ENCODE measurements around the gene TSPO2. TPM values are rescaled to one million over a fixed set of nuclear protein-coding genes. Genes with fewer than 3 reads are reported as not detected.

The TSPO2 gene
- total and polyA plus RNA-seq, 12 donors = 0.44 TPM; not detected in 11

DNA sequence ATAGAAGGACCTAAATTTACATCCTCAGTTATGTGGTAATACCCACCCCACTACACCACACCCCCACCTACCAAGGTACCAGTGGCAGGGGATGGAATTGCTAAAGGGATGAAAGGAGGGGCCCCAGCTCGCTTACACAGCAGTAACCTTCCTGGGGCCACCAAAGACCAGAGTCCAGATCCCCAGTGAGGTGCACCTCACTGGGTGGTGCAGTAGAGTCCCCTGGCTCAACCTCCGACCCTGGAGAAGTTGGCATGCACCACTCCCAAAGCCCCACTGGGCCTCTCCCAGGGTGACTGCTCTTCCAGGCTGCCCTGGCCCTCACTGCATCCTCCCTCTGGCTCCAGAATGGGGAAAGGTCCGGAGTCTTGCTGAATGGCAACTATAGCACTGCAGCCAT, 4.1 kb upstream of the TSPO2 start:
- H3K9me3 ChIP-seq (replicated peaks in 1 of 3) = no peaks in the 10 kb centered on the region
- intact Hi-C loops (cut with DNase I) = no loop called here
- H3K27ac ChIP-seq = no peak overlapping the region
- DNase-seq = no peak
- H3K4me1 ChIP-seq (replicated peaks in 1 of 2) = no peaks in the 10 kb centered on the region
- H3K27me3 ChIP-seq = no peaks in the 10 kb centered on the region
- H3K4me3 ChIP-seq = no peak overlapping the region
- TF ChIP-seq, protein P1, sequence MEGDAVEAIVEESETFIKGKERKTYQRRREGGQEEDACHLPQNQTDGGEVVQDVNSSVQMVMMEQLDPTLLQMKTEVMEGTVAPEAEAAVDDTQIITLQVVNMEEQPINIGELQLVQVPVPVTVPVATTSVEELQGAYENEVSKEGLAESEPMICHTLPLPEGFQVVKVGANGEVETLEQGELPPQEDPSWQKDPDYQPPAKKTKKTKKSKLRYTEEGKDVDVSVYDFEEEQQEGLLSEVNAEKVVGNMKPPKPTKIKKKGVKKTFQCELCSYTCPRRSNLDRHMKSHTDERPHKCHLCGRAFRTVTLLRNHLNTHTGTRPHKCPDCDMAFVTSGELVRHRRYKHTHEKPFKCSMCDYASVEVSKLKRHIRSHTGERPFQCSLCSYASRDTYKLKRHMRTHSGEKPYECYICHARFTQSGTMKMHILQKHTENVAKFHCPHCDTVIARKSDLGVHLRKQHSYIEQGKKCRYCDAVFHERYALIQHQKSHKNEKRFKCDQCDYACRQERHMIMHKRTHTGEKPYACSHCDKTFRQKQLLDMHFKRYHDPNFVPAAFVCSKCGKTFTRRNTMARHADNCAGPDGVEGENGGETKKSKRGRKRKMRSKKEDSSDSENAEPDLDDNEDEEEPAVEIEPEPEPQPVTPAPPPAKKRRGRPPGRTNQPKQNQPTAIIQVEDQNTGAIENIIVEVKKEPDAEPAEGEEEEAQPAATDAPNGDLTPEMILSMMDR (IDR thresholded peaks at IDR 0.05) = no peak
- TF ChIP-seq POLR2A (IDR thresholded peaks at IDR 0.05) = no peak
- H3K36me3 ChIP-seq (replicated peaks in 1 of 2) = no peaks in the 10 kb centered on the region
- WGBS, 4 donors = 86 to 95% (median 94%) methylated on average over 2 to 3 of the region's 3 CpGs

GRCh38 chr6:41039060-41039998, 2.9 kb upstream of the TSPO2 start, which contains the start of gene UNC5CL:
Gene UNC5CL (minus strand): TSS chr6:41039221. CDS start chr6:41035074, 4,147 bp downstream.
- Histone ChIP-seq H3K4me3 (no peak within 1 kb of the TSS), H3K36me3 (replicated peaks in 1 of 2) (no peaks in the 10 kb centered on the region), H3K9me3 (replicated peaks in 1 of 3) (no peaks in the 10 kb centered on the region), H3K27ac (no peak within 1 kb of the TSS), H3K4me1 (replicated peaks in 1 of 2) (no peaks in the 10 kb centered on the region), H3K27me3 (no peaks in the 10 kb centered on the region)
- no peak for TF ChIP-seq POLR2A (IDR thresholded peaks at IDR 0.05)
- TF ChIP-seq, protein P1 (IDR thresholded peaks at IDR 0.05) = peak; percentile 40 to 61 (median 54)
- intact Hi-C loops (cut with DNase I) = no loop called here
- 73 to 97% (median 75%) methylated on average over 6 to 10 of the region's 10 CpGs for WGBS, 4 donors
- DNase-seq = peak; percentile 33 to 62 (median 48)

DNA sequence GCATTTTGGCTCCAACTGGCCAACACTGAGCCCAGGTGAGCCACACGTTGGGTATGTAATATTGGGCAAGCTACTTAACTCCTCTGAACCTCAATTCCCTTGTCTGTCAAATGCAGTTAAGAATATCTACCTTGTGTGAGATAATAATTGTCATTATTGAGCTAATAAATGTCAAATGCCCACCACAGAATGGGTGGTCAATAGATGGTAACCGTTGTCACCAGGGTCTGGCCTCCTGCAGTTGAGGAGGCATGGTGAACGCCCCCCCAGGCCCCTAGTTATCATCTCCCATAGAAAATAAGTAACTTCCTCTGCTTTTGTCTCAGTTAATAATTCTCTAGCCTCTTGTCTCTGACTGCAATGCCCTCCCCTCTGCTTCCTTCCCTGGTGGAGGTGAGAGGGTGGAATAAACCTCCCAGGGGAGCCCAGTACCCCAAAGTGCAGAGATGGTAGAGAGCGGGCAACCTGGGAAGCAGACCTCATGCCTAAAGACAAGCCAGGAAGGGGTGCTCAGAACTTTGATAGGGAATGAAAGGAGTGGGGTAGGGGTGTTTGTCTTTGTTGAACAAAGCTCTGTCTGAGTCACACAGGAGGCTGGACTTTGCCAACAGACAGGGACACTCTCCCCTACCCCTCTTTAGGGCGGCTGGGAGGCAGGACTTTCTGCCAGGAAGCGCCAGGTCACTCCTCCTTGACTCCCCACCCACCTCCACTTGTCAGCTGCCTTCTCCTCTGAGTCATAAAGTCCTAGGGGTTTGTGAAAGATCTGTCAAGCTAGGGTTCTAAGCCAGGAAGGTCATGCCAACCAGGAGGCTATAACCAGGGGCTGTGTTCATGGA, 1.9 kb upstream of the TSPO2 start:
- Histone ChIP-seq H3K9me3 (replicated peaks in 1 of 3) (no peaks in the 10 kb centered on the region), H3K27me3 (no peaks in the 10 kb centered on the region), H3K36me3 (replicated peaks in 1 of 2) (no peaks in the 10 kb centered on the region), H3K27ac (no peak overlapping the region), H3K4me1 (replicated peaks in 1 of 2) (no peaks in the 10 kb centered on the region), H3K4me3 (no peak overlapping the region)
- intact Hi-C loops (cut with DNase I) = no loop called here
- DNase-seq = peak in 5 of 7 donors; percentile 26 to 60 (median 33)
- 64 to 81% (median 70%) methylated on average over 6 of the region's 6 CpGs for WGBS, 4 donors
- no peak for TF ChIP-seq POLR2A (IDR thresholded peaks at IDR 0.05)
- TF ChIP-seq, protein P1 (IDR thresholded peaks at IDR 0.05) = no peak

DNA sequence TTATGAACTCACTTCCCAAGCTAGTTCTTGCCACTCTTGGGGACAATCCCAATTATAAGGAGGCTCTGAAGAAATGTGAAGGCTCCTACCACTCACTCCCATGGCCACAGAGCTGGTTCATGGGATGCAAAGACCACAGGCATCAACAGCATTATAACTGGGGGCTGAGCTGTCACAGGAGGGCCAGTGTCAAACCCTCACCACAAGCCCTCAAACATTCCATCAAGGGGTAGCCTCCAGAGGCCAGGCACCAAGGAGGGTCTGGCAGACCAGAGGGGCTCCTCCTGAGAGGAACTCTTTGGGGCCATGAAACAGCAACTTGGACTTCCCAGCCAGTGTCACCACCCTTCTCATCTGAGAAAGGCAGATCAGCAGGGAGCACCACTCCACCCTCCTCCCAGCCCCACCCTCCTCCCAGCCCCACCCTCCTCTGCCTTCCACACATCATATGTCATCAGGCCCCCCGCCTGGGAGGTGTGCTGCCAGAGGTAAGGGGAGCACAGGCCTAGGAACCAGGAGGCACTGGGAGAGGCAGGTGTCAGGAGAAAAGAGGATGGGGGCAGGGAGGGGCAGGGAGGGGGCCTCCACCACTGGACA, 1.2 kb upstream of the TSPO2 start:
- WGBS, 4 donors = 74 to 100% (median 80%) methylated on average over 1 of the region's 1 CpG
- H3K4me1 ChIP-seq (replicated peaks in 1 of 2) = no peaks in the 10 kb centered on the region
- intact Hi-C loops (cut with DNase I) = no loop called here
- no peaks in the 10 kb centered on the region for H3K9me3 ChIP-seq (replicated peaks in 1 of 3)
- DNase-seq = no peak
- H3K27ac ChIP-seq = no peak overlapping the region
- no peak overlapping the region for H3K4me3 ChIP-seq
- no peaks in the 10 kb centered on the region for H3K36me3 ChIP-seq (replicated peaks in 1 of 2)
- H3K27me3 ChIP-seq = no peaks in the 10 kb centered on the region
- TF ChIP-seq, protein P1 (IDR thresholded peaks at IDR 0.05) = no peak
- no peak for TF ChIP-seq POLR2A (IDR thresholded peaks at IDR 0.05)
